Chondrocyte (in vitro differentiated cells): ENCODE measurements around the gene MYH11. TPM values are rescaled to one million over a fixed set of nuclear protein-coding genes. Genes with fewer than 3 reads are reported as not detected.

Experiments
- DNase-seq: peaks from one replicate; pipeline ENCODE4 v3.0.0; 2021; ENCODE audit warnings: mixed read lengths, low spot score
- H3K27ac Mint-ChIP-seq: one replicate; pipeline ENCODE4 v1.8.0; 2021; ENCODE audit warnings: mild to moderate bottlenecking, moderate library complexity, mixed read lengths; ENCODE audit not compliant: unreplicated experiment
- H3K27me3 Mint-ChIP-seq: 2 replicates; pipeline ENCODE4 v1.8.0; 2021; ENCODE audit warnings: low read depth, mixed read lengths
- H3K36me3 Mint-ChIP-seq: 2 replicates; pipeline ENCODE4 v1.8.0; 2021; ENCODE audit warnings: low read depth, mixed read lengths
- H3K4me1 Mint-ChIP-seq: 2 replicates; pipeline ENCODE4 v1.8.0; 2021; ENCODE audit warnings: low read depth, mild to moderate bottlenecking, mixed read lengths
- H3K4me3 Mint-ChIP-seq: one replicate; pipeline ENCODE4 v1.8.0; 2021; ENCODE audit warnings: mild to moderate bottlenecking, moderate library complexity, mixed read lengths; ENCODE audit not compliant: unreplicated experiment
- H3K9me3 Mint-ChIP-seq: 2 replicates; pipeline ENCODE4 v1.8.0; 2021; ENCODE audit warnings: low read depth, mixed read lengths
- CTCF ChIP-seq: fragments of 200-600 bp; sonication (generic); IDR thresholded peaks from 2 replicates; pipeline ENCODE4 v1.5.0; 2021; ENCODE audit warnings: antibody characterized with exemption, mild to moderate bottlenecking, moderate library complexity
- total RNA-seq: library from RNA; stranded (reverse); gene quantifications from 3 replicates; pipeline ENCODE4 v1.2.1, GENCODE V29; 2021

Gene MYH11
- total RNA-seq, 1 donor from 2014 or later: 58.3 TPM

- H3K27me3 Mint-ChIP-seq: no peaks in the 10 kb centered on the region
- H3K27ac Mint-ChIP-seq: peak overlapping the region; percentile 29
- H3K4me3 Mint-ChIP-seq: no peak overlapping the region
- no peak for TF ChIP-seq CTCF
- H3K9me3 Mint-ChIP-seq: no peaks in the 10 kb centered on the region
- DNase-seq: no peak
- peaks cover 5% of the 10 kb centered on the region for H3K4me1 Mint-ChIP-seq
- H3K36me3 Mint-ChIP-seq: peaks cover 7% of the 10 kb centered on the region
Observed at GRCh38 chr16:15708096-15708495, 148.7 kb downstream of the MYH11 start.

- Mint-ChIP-seq H3K4me1 (peaks cover 13% of the 10 kb centered on the region), H3K36me3 (peaks cover 6% of the 10 kb centered on the region), H3K27ac (no peak overlapping the region), H3K4me3 (no peak overlapping the region), H3K27me3 (no peaks in the 10 kb centered on the region), H3K9me3 (no peaks in the 10 kb centered on the region)
- DNase-seq: no peak
- TF ChIP-seq CTCF: no peak
Observed at GRCh38 chr16:15707332-15707731, 149.5 kb downstream of the MYH11 start.

DNA sequence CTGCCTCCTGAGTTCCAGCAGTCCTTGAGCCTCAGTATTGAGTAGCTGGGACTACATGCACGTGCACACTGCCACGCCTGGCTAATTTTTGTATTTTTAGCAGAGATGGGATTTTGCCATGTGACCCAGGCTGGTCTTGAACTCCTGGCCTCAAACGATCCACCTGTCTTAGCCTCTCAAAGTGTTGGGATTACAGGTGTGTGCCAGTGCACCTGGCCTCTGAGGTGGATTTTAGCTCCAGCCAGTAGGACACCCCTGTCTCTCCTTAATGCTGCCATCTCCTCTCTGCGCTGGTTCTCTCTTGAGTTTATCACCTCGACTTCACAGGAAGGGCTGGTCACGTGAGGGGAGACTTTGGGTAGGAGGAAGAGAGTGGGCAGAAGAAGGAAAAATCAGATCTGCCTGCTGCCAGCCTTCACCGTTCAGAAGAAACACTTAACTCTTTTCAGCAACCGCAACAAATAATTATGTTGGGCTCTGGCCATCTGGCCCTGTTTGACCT, 151.7 kb downstream of the MYH11 start:
- H3K27me3 Mint-ChIP-seq: no peaks in the 10 kb centered on the region
- H3K4me1 Mint-ChIP-seq: peaks cover 14% of the 10 kb centered on the region
- no peaks in the 10 kb centered on the region for H3K9me3 Mint-ChIP-seq
- H3K4me3 Mint-ChIP-seq: no peak overlapping the region
- H3K27ac Mint-ChIP-seq: no peak overlapping the region
- TF ChIP-seq CTCF: no peak
- no peak for DNase-seq
- peaks cover 6% of the 10 kb centered on the region for H3K36me3 Mint-ChIP-seq

GRCh38 chr16:15704545-15704987, 152.3 kb downstream of the MYH11 start:
- Mint-ChIP-seq H3K27me3 (no peaks in the 10 kb centered on the region), H3K27ac (no peak overlapping the region), H3K4me1 (peaks cover 14% of the 10 kb centered on the region), H3K36me3 (peaks cover 10% of the 10 kb centered on the region), H3K4me3 (no peak overlapping the region), H3K9me3 (no peaks in the 10 kb centered on the region)
- no peak for DNase-seq
- TF ChIP-seq CTCF: peak; percentile 90

GRCh38 chr16:15703029-15703736, 153.6 kb downstream of the MYH11 start:
- Mint-ChIP-seq H3K4me3 (no peak overlapping the region), H3K36me3 (peaks cover 12% of the 10 kb centered on the region)

More at GRCh38 chr16:15703029-15703736, 153.6 kb downstream of the MYH11 start:
- peaks cover 13% of the 10 kb centered on the region for H3K4me1 Mint-ChIP-seq
- no peaks in the 10 kb centered on the region for H3K27me3 Mint-ChIP-seq
- no peak for TF ChIP-seq CTCF
- DNase-seq: no peak
- no peaks in the 10 kb centered on the region for H3K9me3 Mint-ChIP-seq
- peak overlapping the region; percentile 57 for H3K27ac Mint-ChIP-seq
